Upper lobe of left lung (tissue), 6 donors: Measurements from ENCODE around the gene PCDH1. TPM values are rescaled to one million over a fixed set of nuclear protein-coding genes. Genes with fewer than 3 reads are reported as not detected.
A peak's percentile ranks its signal among the peaks of the same experiment; 100 is the strongest.

ENCODE experiments used
- ATAC-seq, 2 donors: fragments of 200-7000 bp; cut with Tn5 transposase; one replicate each; pipeline ENCODE4 v1.9.1; 2022; ENCODE audit warnings: mild to moderate bottlenecking in 2 of 2, moderate library complexity in 2 of 2; ENCODE audit not compliant: low FRiP score in 2 of 2
- DNase-seq, 2 donors: peaks; one replicate each; pipeline ENCODE4 v3.0.0-alpha.2; 2019 to 2020
- H3K27ac ChIP-seq, 4 donors: fragments of 200-600 bp; sonication (generic); one replicate each; pipeline ENCODE4 v1.5.1; 2016 to 2019
- H3K27me3 ChIP-seq, 4 donors: fragments of 200-600 bp; sonication (generic); one replicate each; pipeline ENCODE4 v1.5.1; 2017 to 2019
- H3K36me3 ChIP-seq, 4 donors: fragments of 200-600 bp; sonication (generic); one replicate each; pipeline ENCODE4 v1.5.1; 2016 to 2019
- H3K4me1 ChIP-seq, 4 donors: fragments of 200-600 bp; sonication (generic); one replicate each; pipeline ENCODE4 v1.5.1; 2018 to 2019
- H3K4me3 ChIP-seq, 4 donors: fragments of 200-600 bp; sonication (generic); one replicate each; pipeline ENCODE4 v1.5.1; 2017 to 2019; ENCODE audit warnings: mild to moderate bottlenecking in 2 of 4, moderate library complexity in 1 of 4
- H3K9me3 ChIP-seq, 4 donors: fragments of 200-600 bp; sonication (generic); one replicate each; pipeline ENCODE4 v1.5.1; 2018 to 2019
- CTCF ChIP-seq, 6 experiments: fragments of 450-650 bp in 4 of 6; fragments of 200-600 bp in 2 of 6; sonication (generic) in 2 of 6; IDR thresholded peaks; one replicate each; pipeline ENCODE4 v1.5.1; 2016 to 2019; ENCODE audit warnings: antibody characterized with exemption in 6 of 6
- EP300 ChIP-seq, 4 donors: sonication (generic); formaldehyde crosslinking; IDR thresholded peaks; one replicate each; pipeline ENCODE4 v1.5.1; 2017; ENCODE audit warnings: antibody characterized with exemption in 4 of 4, control low read depth in 2 of 4
- POLR2A ChIP-seq, 4 donors: fragments of 450-650 bp; IDR thresholded peaks; one replicate each; pipeline ENCODE4 v1.5.1; 2016 to 2017; ENCODE audit warnings: antibody characterized with exemption in 4 of 4, mild to moderate bottlenecking in 2 of 4
- POLR2AphosphoS5 ChIP-seq, 2 donors: sonication (generic); formaldehyde crosslinking; IDR thresholded peaks; one replicate each; pipeline ENCODE4 v1.5.1; 2017; ENCODE audit warnings: antibody characterized with exemption in 2 of 2
- WGBS, 2 donors: methylation state at CpG; one replicate each; pipeline ENCODE4 v1.1.5; 2017 to 2018; 5-methylcytosine and 5-hydroxymethylcytosine counted together
- total RNA-seq, 6 donors: library from RNA; depleted of rRNA in 4 of 6; stranded (reverse); fragments of >200 nt in 4 of 6; gene quantifications; one replicate each; pipeline versions ENCODE4 v1.1.0 to v1.2.1, GENCODE V29; 2016 to 2021
- donor health status: DM: no; HTN: no; CAD: no; lungs with moderate emphysema.
- donor health status: DM: no; HTN: yes; CAD: no; lungs with severe emphysema.

PCDH1 gene
- total RNA-seq, 6 donors from 2014 or later = 41.3 to 133 (median 81.6) TPM

- H3K27ac ChIP-seq = peak overlapping the region in 3 of 4 donors; percentile 5 to 52 (median 30)
- peaks cover 22 to 71% (median 39%) of the 10 kb centered on the region in 4 donors for H3K4me1 ChIP-seq
- no peaks in the 10 kb centered on the region for H3K27me3 ChIP-seq
- ATAC-seq (no peak), DNase-seq (no peak)
- peaks cover 0 to 28% (median 18%) of the 10 kb centered on the region in 4 donors for H3K36me3 ChIP-seq
- TF ChIP-seq POLR2A (IDR thresholded peaks at IDR 0.05) (no peak), CTCF (IDR thresholded peaks at IDR 0.05) (no peak), POLR2AphosphoS5 (IDR thresholded peaks at IDR 0.05) (no peak), EP300 (IDR thresholded peaks at IDR 0.05) (no peak)
- WGBS, 2 donors = 60 to 68% methylated on average over 4 of the region's 4 CpGs
- H3K9me3 ChIP-seq = no peaks in the 10 kb centered on the region
- no peak overlapping the region for H3K4me3 ChIP-seq
Observed at GRCh38 chr5:141870871-141871270, 7.3 kb downstream of the PCDH1 start.

- WGBS, 2 donors = 79 to 82% methylated on average over 5 of the region's 5 CpGs
- Histone ChIP-seq H3K9me3 (no peaks in the 10 kb centered on the region), H3K27me3 (no peaks in the 10 kb centered on the region), H3K4me3 (no peak overlapping the region), H3K27ac (peak overlapping the region in 3 of 4 donors; percentile 5 to 52 (median 30)), H3K4me1 (peaks cover 22 to 70% (median 42%) of the 10 kb centered on the region in 4 donors), H3K36me3 (peaks cover 0 to 35% (median 21%) of the 10 kb centered on the region in 4 donors)
- DNase-seq (no peak), ATAC-seq (no peak)
- TF ChIP-seq CTCF (IDR thresholded peaks at IDR 0.05) = no peak
- no peak for TF ChIP-seq EP300 (IDR thresholded peaks at IDR 0.05)
- no peak for TF ChIP-seq POLR2A (IDR thresholded peaks at IDR 0.05)
- TF ChIP-seq POLR2AphosphoS5 (IDR thresholded peaks at IDR 0.05) = no peak
Observed at GRCh38 chr5:141870228-141870627, 8.0 kb downstream of the PCDH1 start.

GRCh38 chr5:141869514-141869913 is 8.7 kb downstream of the PCDH1 start:
- no peak for DNase-seq
- peaks cover 0 to 42% (median 28%) of the 10 kb centered on the region in 4 donors for H3K36me3 ChIP-seq
- no peak for ATAC-seq
- no peak overlapping the region for H3K4me3 ChIP-seq
- no peaks in the 10 kb centered on the region for H3K9me3 ChIP-seq
- H3K27ac ChIP-seq = peak overlapping the region in 1 of 4 donors; percentile 32
- peaks cover 22 to 63% (median 42%) of the 10 kb centered on the region in 4 donors for H3K4me1 ChIP-seq
- no peaks in the 10 kb centered on the region for H3K27me3 ChIP-seq
- WGBS, 2 donors = 65 to 73% methylated on average over 7 to 9 of the region's 9 CpGs
- TF ChIP-seq EP300 (IDR thresholded peaks at IDR 0.05) (no peak), POLR2A (IDR thresholded peaks at IDR 0.05) (no peak), POLR2AphosphoS5 (IDR thresholded peaks at IDR 0.05) (no peak), CTCF (IDR thresholded peaks at IDR 0.05) (no peak)

- H3K27me3 ChIP-seq = no peaks in the 10 kb centered on the region
- H3K4me3 ChIP-seq = no peak overlapping the region
- no peak for ATAC-seq
- TF ChIP-seq POLR2AphosphoS5 (IDR thresholded peaks at IDR 0.05) (no peak), CTCF (IDR thresholded peaks at IDR 0.05) (no peak), POLR2A (IDR thresholded peaks at IDR 0.05) (no peak)
- no peaks in the 10 kb centered on the region for H3K9me3 ChIP-seq
- peak overlapping the region in 1 of 4 donors; percentile 32 for H3K27ac ChIP-seq
- 89 to 96% methylated on average over 13 to 14 of the region's 14 CpGs for WGBS, 2 donors
- H3K4me1 ChIP-seq = peaks cover 22 to 58% (median 38%) of the 10 kb centered on the region in 4 donors
- no peak for DNase-seq
- peaks cover 3 to 47% (median 33%) of the 10 kb centered on the region in 4 donors for H3K36me3 ChIP-seq
Observed at GRCh38 chr5:141869040-141869439, 9.2 kb downstream of the PCDH1 start.

- 90 to 100% methylated on average over 2 to 13 of the region's 16 CpGs for WGBS, 2 donors
Observed at GRCh38 chr5:141868541-141868940, 9.7 kb downstream of the PCDH1 start.

More at GRCh38 chr5:141868541-141868940, 9.7 kb downstream of the PCDH1 start:
- Histone ChIP-seq H3K4me3 (no peak overlapping the region), H3K27ac (peak overlapping the region in 1 of 4 donors; percentile 39), H3K36me3 (peaks cover 3 to 52% (median 38%) of the 10 kb centered on the region in 4 donors), H3K4me1 (peaks cover 20 to 53% (median 36%) of the 10 kb centered on the region in 4 donors), H3K9me3 (no peaks in the 10 kb centered on the region), H3K27me3 (no peaks in the 10 kb centered on the region)
- DNase-seq = no peak
- no peak for ATAC-seq
- TF ChIP-seq POLR2A (IDR thresholded peaks at IDR 0.05) (no peak), EP300 (IDR thresholded peaks at IDR 0.05) (no peak), POLR2AphosphoS5 (IDR thresholded peaks at IDR 0.05) (no peak), CTCF (IDR thresholded peaks at IDR 0.05) (no peak)
